Stimulated activated CD4-positive, alpha-beta T cell treated with anti-CD3 and anti-CD28 coated beads, Interleukin-1b, Interleukin-23, amount 100 ng/mL, for 24 hours (primary cell): ENCODE results near the gene TREML4.
"Not testable (repeated sequence)": the region's sequence is repeated elsewhere in the genome, so short reads cannot be mapped to it uniquely, and the experiment has no call there.

Source experiments
- DNase-seq, 4 experiments: peaks; one replicate each; pipeline ENCODE4 v3.0.0-alpha.2; 2020; ENCODE audit warnings: low read depth in 4 of 4, low spot score in 1 of 4

Gene TREML4

GRCh38 chr6:41201764-41202173 lies 26.4 kb upstream of the TREML4 start:
- no peak for DNase-seq

GRCh38 chr6:41204156-41204555 lies 24.0 kb upstream of the TREML4 start:
- DNase-seq, result no peak

GRCh38 chr6:41208439-41209106 lies 19.6 kb upstream of the TREML4 start:
- no peak for DNase-seq

- DNase-seq, result no peak
These were observed 18.4 kb upstream of the TREML4 start for GRCh38 chr6:41209547-41210320.

- DNase-seq, result no peak
These were observed 13.4 kb upstream of the TREML4 start for GRCh38 chr6:41214559-41215238.

GRCh38 chr6:41215777-41216176 lies 12.4 kb upstream of the TREML4 start:
- DNase-seq, result no peak

- no peak for DNase-seq
These were observed 11.5 kb upstream of the TREML4 start for GRCh38 chr6:41216616-41217015.

- no peak for DNase-seq
These were observed 6.1 kb upstream of the TREML4 start for GRCh38 chr6:41222045-41222444.

- DNase-seq, result no peak
These were observed 5.6 kb upstream of the TREML4 start for GRCh38 chr6:41222513-41222912.

DNA sequence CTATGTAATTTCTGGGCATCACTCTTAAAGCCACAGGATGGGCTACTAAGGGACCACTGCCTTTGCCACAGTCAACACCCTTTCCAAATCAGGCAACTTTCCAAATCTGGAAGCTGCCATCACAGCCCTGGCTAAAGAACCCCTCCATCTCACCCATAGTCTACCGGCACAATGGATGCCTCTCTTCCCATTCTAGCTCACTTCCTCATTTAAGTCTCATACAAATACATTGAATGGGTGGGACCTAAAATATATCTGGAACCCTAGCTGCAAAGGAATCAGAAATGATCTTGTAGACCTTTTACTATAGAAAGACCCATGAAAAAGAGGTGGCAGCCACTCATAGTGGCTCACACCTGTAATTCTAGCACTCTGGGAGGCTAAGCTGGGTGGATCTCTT lies 3.3 kb upstream of the TREML4 start:
- no peak for DNase-seq

DNA sequence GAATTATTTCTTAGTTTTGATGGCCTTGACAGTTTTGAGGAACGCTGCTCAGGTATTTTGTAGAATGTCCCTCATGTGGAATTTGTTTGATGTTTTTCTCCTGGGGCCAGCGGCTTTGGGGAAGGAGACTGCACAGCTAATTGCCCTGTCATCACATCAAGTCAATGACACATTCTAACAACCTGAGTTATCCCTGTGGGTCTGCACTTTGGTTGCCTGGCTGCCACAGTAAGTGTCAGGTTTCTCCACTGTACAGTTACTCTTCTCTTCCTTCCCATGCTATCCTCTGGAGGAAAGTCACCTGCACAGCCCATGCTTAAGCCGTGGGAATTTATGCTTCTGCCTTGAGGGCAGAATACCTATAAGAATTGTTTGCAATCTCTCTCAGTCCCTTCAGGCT lies 1.4 kb upstream of the TREML4 start:
- no peak for DNase-seq

DNA sequence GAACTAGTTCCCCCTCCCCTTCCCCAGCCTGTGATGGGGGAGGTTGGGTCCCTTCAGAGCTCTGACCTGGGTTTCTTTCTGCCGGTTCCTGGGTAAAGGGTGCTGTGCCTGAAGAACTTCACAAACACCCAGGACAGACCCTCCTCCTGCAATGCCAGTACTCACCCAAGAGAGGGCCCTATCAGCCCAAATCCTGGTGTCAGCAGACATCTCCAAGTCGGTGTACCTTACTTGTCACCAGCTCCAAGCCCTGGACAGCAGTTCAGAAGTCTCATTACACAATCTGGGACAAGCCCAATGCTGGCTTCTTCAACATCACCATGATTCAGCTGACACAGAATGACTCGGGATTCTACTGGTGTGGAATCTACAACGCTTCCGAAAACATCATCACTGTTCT lies 467 bp downstream of the TREML4 start:
- DNase-seq, result no peak

GRCh38 chr6:41229721-41230120 lies 1.6 kb downstream of the TREML4 start:
- DNase-seq, result no peak

DNA sequence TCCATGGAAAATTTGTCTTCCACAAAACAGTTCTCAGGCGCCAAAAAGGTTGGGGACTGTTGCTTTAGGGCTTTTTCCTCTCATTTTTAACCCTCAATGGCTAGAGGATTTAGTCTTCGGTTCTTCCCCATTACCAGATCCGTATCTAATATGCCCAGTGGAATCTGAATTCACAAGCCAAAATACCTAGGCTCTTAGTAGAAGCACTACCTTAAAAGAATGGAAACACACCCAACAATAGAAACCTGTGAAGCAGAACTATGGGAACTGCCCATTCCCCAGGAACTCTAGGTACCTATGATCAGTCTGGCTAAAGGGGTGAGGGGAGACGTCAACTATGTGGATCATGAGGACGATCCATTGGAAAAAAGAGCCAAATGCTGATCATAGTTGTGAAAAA lies 3.1 kb downstream of the TREML4 start:
- DNase-seq, result no peak

GRCh38 chr6:41232667-41233066 lies 4.5 kb downstream of the TREML4 start:
- DNase-seq, result no peak

DNA sequence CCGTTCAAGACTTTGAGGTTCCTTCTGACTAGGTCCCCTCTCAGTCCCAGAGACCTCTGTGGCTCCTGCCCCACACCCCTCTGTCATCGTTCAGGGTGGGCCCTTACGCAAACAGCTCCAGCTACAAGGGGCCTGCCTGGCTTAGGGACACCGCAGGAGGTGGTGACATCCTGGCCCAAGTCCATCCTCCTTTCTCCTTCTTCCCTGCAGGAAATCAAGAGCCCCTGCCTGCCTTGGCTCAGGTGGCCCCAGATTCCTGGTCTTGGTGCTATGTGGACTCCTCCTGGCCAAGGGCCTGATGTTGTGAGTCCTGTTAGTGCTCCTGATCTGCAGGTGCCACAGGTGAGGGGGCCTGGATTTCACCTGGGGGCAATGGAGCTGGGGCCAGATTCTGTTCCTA lies 8.1 kb downstream of the TREML4 start:
- DNase-seq, result no peak

DNA sequence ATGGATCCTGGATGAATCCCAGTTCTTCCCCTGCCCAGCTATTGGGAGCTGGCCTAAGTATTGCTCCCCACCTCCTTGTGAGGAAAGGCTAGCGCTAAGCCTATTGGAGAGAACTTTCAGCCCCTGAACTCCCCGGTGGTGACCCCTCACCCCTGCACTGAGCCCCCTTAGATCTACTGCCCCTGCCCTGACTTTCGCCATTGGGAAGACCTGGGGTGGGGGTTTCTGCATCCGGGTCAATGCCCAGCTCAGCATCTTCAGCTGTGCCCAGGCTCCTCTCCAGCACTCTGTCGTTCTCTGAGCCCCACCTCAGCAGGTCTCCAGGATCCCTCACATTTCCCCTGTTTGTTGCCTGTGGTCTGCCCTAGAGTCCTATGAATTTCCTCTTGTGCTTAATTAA lies 9.0 kb downstream of the TREML4 start:
- DNase-seq, result no peak

- DNase-seq, result no peak
These were observed 11.5 kb downstream of the TREML4 start for GRCh38 chr6:41239467-41240159.

- DNase-seq, result not testable (repeated sequence)
These were observed 18.4 kb downstream of the TREML4 start for GRCh38 chr6:41246529-41246928.

GRCh38 chr6:41247288-41247865 lies 19.2 kb downstream of the TREML4 start:
- no peak for DNase-seq
